ENCODE results near the gene NINJ1.

The NINJ1 gene

DNA sequence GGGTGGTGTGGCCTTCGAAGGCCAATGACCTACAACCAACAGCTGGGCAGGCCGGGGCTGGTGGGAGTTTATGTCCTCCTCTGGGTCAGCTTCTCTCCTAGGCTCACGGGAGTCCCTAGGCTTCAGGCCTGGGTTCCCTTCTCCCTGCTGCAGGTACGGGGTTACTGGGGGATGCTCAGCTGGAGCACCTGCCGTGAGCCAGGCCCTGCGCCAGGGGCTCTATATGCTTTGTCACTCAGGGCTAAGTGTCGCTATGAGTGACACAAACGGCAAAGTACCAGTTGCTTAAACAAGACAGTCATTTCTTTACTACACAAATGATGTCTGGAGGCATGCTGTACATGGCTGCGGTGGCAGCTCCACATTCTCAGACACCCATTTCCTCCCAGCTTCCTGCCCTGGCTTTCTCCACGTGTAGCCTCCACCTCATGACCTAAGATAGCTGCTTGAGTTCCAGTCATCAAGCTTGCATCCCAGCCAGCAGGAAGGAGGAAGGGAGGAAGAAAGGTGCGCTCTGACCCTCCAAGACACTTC lies 22.5 kb upstream of the NINJ1 start:
- TF ChIP-seq ZFX (IDR thresholded peaks at IDR 0.05; ENCODE audit: borderline replicate concordance) = no peak
- TF ChIP-seq, protein P1, sequence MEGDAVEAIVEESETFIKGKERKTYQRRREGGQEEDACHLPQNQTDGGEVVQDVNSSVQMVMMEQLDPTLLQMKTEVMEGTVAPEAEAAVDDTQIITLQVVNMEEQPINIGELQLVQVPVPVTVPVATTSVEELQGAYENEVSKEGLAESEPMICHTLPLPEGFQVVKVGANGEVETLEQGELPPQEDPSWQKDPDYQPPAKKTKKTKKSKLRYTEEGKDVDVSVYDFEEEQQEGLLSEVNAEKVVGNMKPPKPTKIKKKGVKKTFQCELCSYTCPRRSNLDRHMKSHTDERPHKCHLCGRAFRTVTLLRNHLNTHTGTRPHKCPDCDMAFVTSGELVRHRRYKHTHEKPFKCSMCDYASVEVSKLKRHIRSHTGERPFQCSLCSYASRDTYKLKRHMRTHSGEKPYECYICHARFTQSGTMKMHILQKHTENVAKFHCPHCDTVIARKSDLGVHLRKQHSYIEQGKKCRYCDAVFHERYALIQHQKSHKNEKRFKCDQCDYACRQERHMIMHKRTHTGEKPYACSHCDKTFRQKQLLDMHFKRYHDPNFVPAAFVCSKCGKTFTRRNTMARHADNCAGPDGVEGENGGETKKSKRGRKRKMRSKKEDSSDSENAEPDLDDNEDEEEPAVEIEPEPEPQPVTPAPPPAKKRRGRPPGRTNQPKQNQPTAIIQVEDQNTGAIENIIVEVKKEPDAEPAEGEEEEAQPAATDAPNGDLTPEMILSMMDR (IDR thresholded peaks at IDR 0.05) = no peak
- H3K27ac ChIP-seq = no peak overlapping the region

- no peak overlapping the region for H3K27ac ChIP-seq
- TF ChIP-seq, protein P1 (IDR thresholded peaks at IDR 0.05) = no peak
- TF ChIP-seq ZFX (IDR thresholded peaks at IDR 0.05; ENCODE audit: borderline replicate concordance) = no peak
These were observed 21.8 kb upstream of the NINJ1 start for GRCh38 chr9:93155716-93156474.

GRCh38 chr9:93154293-93154903 lies 20.3 kb upstream of the NINJ1 start:
- H3K27ac ChIP-seq = no peak overlapping the region
- no peak for TF ChIP-seq ZFX (IDR thresholded peaks at IDR 0.05; ENCODE audit: borderline replicate concordance)
- TF ChIP-seq, protein P1 (IDR thresholded peaks at IDR 0.05) = peak; percentile 83

DNA sequence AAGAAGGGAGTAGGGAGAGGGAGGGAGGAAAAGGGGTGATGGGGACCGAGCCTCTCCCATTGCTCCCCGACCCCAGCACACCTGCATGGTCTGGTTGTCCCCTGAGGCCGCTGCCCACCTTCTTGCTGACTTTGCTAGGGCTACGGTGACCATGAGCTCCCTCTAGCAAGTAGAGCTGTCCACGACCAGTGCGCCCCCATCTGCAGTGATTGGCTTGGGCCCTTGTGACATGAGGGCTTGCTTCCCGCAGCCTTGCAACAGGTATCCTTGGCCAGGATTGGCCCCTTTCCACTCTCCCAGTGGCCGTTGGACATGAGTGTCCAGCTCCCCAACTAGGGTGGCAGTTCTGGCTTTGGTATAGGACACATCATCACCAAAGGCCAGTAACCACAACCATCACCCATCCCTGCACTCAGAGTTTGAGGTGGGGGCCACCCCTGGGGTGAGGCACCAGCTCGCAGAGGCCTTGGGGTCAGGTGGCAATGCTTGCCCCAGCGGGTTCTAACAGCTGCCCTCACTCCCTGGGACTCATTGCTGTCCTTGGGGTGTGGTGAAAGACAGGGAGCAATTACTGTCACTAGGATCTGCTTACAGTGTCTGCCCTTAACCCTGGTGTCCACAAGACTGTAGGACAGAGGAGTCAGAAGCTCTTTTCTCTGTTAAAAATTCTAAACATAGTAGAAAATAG lies 17.2 kb upstream of the NINJ1 start:
- TF ChIP-seq, protein P1 (IDR thresholded peaks at IDR 0.05) = no peak
- no peak for TF ChIP-seq ZFX (IDR thresholded peaks at IDR 0.05; ENCODE audit: borderline replicate concordance)
- H3K27ac ChIP-seq = no peak overlapping the region

DNA sequence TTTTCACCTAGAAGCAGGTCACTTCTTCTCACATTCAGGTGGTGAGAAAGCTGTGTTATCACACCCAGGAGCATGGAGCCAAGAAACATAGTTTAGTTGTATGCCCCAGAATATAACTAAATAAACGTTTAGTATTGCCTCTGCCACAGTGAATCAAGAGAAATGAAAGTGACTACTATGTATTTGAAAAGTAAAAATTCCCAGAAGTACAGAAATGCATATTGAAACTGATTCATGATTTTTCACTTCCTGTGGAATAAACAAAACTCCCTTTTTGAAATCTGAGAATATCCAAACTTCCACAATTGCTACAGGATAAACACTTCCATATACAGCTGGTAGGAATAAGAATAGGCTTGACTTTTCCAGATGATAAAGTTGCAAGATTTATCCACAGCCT lies 15.3 kb upstream of the NINJ1 start:
- no peak overlapping the region for H3K27ac ChIP-seq

GRCh38 chr9:93148721-93149120 lies 14.7 kb upstream of the NINJ1 start:
- no peak for TF ChIP-seq ZFX (IDR thresholded peaks at IDR 0.05; ENCODE audit: borderline replicate concordance)
- TF ChIP-seq, protein P1 (IDR thresholded peaks at IDR 0.05) = no peak
- H3K27ac ChIP-seq = no peak overlapping the region

More for the DNA sequence above, 15.3 kb upstream of the NINJ1 start:
- TF ChIP-seq, protein P1 (IDR thresholded peaks at IDR 0.05) = no peak
- no peak for TF ChIP-seq ZFX (IDR thresholded peaks at IDR 0.05; ENCODE audit: borderline replicate concordance)

All from 22Rv1 (cell line).